Upper lobe of left lung (tissue), 4 donors: Measurements from ENCODE around the gene RER1.

Source experiments
- CTCF ChIP-seq, 6 experiments: fragments of 450-650 bp in 4 of 6; fragments of 200-600 bp in 2 of 6; sonication (generic) in 2 of 6; IDR thresholded peaks; one replicate each; pipeline ENCODE4 v1.5.1; 2016 to 2019; ENCODE audit warnings: antibody characterized with exemption in 6 of 6
- EP300 ChIP-seq, 4 donors: sonication (generic); formaldehyde crosslinking; IDR thresholded peaks; one replicate each; pipeline ENCODE4 v1.5.1; 2017; ENCODE audit warnings: antibody characterized with exemption in 4 of 4, control low read depth in 2 of 4
- POLR2A ChIP-seq, 4 donors: fragments of 450-650 bp; IDR thresholded peaks; one replicate each; pipeline ENCODE4 v1.5.1; 2016 to 2017; ENCODE audit warnings: antibody characterized with exemption in 4 of 4, mild to moderate bottlenecking in 2 of 4
- POLR2AphosphoS5 ChIP-seq, 2 donors: sonication (generic); formaldehyde crosslinking; IDR thresholded peaks; one replicate each; pipeline ENCODE4 v1.5.1; 2017; ENCODE audit warnings: antibody characterized with exemption in 2 of 2

- TF ChIP-seq CTCF (IDR thresholded peaks at IDR 0.05) (no peak), POLR2AphosphoS5 (IDR thresholded peaks at IDR 0.05) (no peak), POLR2A (IDR thresholded peaks at IDR 0.05) (no peak), EP300 (IDR thresholded peaks at IDR 0.05) (no peak)
Observed at GRCh38 chr1:2441746-2442145, 50.1 kb downstream of the RER1 start.
